GM20000 (cell line): Measurements from ENCODE around the gene KRTAP10-4.

Source experiments
- DNase-seq: peaks from one replicate; pipeline ENCODE4 v3.0.0; 2012; ENCODE audit warnings: low spot score
- CTCF ChIP-seq: IDR thresholded peaks from 2 replicates; pipeline ENCODE4 v1.5.1; 2012; ENCODE audit warnings: mild to moderate bottlenecking, control low read depth; ENCODE audit errors: extremely low read depth, missing control alignments

Gene KRTAP10-4

GRCh38 chr21:44532712-44533111, 40.8 kb upstream of the KRTAP10-4 start:
- no peak for TF ChIP-seq CTCF
- DNase-seq = no peak

- TF ChIP-seq CTCF = no peak
- DNase-seq = no peak
Measured at GRCh38 chr21:44533121-44533890, 40.2 kb upstream of the KRTAP10-4 start.

DNA sequence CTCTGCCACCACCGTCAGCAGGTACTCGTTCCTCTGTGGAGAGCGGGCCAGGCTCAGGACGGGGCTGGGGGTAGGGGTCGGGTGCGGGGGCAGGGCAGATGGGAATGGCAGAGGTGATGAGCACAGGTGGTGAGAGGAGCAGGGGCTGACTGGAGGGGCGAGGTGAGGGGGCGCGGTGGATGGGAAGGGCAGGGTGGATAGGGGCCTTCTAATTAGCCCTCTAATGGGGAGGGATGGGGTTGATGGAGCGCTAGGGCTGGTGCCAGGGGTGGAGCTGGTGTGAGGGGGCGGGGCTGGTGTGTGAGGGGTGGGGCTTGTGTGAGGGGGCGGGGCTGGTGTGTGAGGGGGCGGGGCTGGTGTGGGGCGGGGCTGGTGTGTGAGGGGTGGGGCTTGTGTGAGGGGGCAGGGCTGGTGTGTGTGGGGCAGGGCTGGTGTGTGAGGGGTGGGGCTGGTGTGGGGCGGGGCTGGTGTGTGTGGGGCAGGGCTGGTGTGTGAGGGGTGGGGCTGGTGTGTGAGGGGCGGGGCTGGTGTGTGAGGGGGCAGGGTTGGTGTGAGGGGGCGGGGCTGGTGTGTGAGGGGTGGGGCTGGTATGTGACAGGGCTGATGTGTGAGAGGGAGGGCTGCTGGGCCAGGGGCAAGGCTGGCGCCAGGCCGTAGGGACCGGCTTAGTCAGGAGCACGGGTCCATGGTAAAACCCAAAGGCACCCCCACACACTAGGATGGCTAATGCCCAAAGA, 39.5 kb upstream of the KRTAP10-4 start:
- no peak for DNase-seq

DNA sequence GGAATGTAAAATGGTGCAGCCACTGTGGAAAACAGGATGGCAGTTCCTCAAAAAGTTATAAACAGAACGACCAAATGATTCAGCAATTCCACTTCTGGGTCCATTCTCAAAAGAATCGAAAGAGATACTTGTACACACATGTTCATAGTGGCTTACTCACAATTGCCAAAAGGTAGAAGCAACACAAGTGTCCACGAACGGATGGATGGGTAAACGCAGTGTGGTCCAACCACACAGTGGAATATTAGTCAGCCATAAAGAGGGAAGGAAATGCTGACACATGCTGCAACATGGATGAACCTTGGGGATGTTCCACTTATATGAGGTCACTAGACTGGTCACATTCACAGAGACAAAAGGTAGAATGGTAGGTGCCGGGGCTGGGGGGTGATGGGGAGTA, 38.8 kb upstream of the KRTAP10-4 start:
- no peak for DNase-seq
- TF ChIP-seq CTCF = no peak

More for the DNA sequence above, 39.5 kb upstream of the KRTAP10-4 start:
- no peak for TF ChIP-seq CTCF

DNA sequence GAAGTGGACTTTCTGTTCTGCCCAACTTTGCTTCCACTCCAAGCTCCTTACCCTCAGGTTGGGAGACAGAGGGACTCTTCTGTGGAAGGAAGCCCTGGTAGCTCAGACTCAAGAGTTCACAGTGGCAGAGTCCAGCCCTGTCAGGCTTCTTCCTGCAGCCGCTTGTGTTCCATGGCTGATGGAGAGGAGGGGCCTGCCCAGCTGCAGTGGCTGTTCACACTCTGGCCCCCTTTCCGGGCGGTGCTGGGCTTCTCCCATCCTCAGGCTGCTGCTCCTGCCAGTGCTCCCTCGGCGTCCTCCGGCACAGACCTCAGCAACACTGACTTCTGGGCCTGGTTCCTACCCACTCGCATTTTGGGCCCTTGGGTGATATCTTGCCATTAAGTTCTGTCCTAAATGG, 37.6 kb upstream of the KRTAP10-4 start:
- no peak for DNase-seq
- no peak for TF ChIP-seq CTCF

DNA sequence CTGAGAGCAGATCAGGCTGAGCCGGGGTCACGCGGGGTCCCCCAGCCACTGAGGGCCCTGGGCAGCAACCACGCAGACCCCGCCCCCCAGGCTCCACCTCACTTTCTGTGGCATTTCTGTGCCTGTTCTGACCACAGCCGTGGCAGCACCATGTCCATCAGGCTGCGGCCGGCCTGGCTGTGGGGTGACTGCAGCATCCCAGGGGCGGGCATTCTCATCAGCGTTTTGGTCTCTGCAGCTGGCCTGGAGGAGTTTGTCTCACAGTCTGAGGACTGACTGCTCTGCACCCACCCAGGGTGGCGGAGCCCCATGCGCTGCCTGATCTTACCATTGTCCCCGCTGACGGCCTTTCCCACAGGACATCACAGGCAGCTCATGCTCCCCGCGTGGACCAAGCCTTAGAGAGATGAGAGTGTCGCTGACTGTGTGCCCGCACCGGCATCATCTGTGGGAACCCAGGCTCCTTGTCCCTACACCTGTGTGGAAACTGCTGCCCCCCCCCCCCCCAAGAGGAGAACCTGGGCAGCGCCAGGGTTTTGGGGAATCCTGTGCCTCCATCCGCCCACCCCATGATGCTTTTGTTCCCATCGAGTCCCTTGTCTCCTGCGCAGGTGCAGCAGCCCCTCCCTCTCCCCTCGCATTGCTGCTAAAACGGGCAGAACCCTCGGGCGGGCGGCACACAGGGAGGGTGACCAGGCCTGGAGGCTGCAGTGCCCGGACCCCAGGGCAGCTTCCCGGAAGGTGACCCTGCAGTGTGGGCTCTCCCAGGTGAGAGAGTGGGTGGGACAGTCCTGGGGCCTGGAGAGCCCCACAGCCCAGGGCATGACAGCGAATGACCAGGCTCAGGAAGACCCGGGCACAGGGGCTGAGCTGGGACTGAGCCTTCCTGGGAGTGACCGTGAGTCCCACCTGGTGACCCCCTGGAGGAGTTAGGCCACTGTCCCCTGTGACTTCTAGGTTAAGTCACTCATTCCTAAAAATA, 35.3 kb upstream of the KRTAP10-4 start:
- no peak for DNase-seq
- TF ChIP-seq CTCF = no peak
